Suprapubic skin (tissue), 4 donors: Measurements from ENCODE around the gene KRT9. TPM values are rescaled to one million over a fixed set of nuclear protein-coding genes. Genes with fewer than 3 reads are reported as not detected.

Experiments used
- DNase-seq, 2 donors: peaks; one replicate each; pipeline ENCODE4 v3.0.0-alpha.2; 2019; ENCODE audit warnings: low spot score in 2 of 2
- H3K27ac ChIP-seq: fragments of 200-600 bp; sonication (generic); one replicate; pipeline ENCODE4 v1.5.1; 2019
- H3K27me3 ChIP-seq: fragments of 200-600 bp; sonication (generic); one replicate; pipeline ENCODE4 v1.5.1; 2019
- H3K36me3 ChIP-seq: fragments of 200-600 bp; sonication (generic); one replicate; pipeline ENCODE4 v1.5.1; 2019
- H3K4me1 ChIP-seq: fragments of 200-600 bp; sonication (generic); one replicate; pipeline ENCODE4 v1.5.1; 2019
- H3K4me3 ChIP-seq: fragments of 200-600 bp; sonication (generic); one replicate; pipeline ENCODE4 v1.5.1; 2019; ENCODE audit warnings: mild to moderate bottlenecking
- H3K9me3 ChIP-seq: fragments of 200-600 bp; sonication (generic); one replicate; pipeline ENCODE4 v1.5.1; 2019
- EP300 ChIP-seq: sonication (generic); formaldehyde crosslinking; IDR thresholded peaks from one replicate; pipeline ENCODE4 v1.6.1; 2017; ENCODE audit warnings: antibody characterized with exemption
- POLR2A ChIP-seq, 2 donors: fragments of 450-650 bp; IDR thresholded peaks; one replicate each; pipeline ENCODE4 v1.6.1; 2017; ENCODE audit warnings: antibody characterized with exemption in 2 of 2, mild to moderate bottlenecking in 2 of 2, moderate library complexity in 2 of 2
- POLR2AphosphoS5 ChIP-seq, 3 donors: sonication (generic); formaldehyde crosslinking; IDR thresholded peaks; one replicate each; pipeline ENCODE4 v1.6.1; 2017; ENCODE audit warnings: antibody characterized with exemption in 3 of 3
- WGBS: methylation state at CpG from one replicate; pipeline ENCODE4 v1.1.5; 2018; 5-methylcytosine and 5-hydroxymethylcytosine counted together
- total RNA-seq, 4 donors: library from RNA; depleted of rRNA; stranded (reverse); fragments of >200 nt; gene quantifications; one replicate each; pipeline ENCODE4 v1.1.0, GENCODE V29; 2016
- TF ChIP-seq, protein P1 (sequence below), 2 donors: fragments of 200-600 bp in 1 of 2; fragments of 450-650 bp in 1 of 2; sonication (generic) in 1 of 2; IDR thresholded peaks; one replicate each; pipeline ENCODE4 v1.5.1; 2016 to 2019; ENCODE audit warnings: antibody characterized with exemption in 2 of 2, mild to moderate bottlenecking in 1 of 2, moderate library complexity in 1 of 2

The KRT9 gene
- total RNA-seq, 4 donors from 2014 or later: 0.68 to 1.6 (median 0.82) TPM

DNA sequence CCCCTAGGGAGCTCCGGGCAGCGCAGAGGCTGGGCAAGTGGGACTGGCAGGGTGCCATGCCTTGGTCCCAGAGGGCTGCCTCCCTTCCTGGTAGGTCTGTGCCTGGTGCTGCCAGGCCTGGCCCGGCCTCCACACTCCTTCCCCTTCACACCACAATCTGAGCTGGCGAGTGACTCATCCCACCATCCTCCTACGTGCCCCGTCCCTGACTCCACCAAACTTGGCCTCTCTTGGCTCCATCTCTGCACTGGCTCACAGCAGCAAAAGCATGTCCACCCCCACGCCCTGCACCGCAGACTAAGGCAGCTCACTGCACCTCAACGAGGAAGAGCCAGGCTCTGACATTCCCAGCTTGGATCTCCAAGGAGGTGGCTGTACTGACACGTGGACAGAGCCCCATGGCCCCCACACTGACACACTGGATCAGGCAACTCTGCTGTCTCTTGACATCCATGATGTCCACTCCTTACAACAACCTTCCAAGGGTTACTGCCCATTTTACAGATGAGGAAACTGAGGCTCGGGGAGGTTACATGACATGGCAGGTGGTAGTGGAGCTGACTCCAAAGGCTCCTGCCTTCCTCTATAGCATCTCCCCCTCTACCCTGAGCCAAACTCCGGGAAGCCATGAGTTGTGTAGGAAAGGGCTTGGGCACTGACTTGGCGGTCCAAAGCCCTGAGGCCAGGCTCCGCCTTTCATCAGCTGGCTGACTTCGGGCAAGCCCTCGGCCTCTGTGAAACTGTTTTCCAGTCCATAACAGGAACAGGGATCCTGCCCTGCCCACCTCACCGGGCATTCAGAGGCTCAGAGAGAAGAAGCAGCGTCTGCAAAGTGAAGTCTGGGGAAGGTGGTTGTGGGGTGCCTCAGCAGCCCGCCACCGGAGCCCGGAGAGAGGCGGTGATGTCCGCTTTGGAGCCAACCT is 23.7 kb downstream of the KRT9 start:
- Histone ChIP-seq H3K27me3 (no peaks in the 10 kb centered on the region), H3K9me3 (no peaks in the 10 kb centered on the region), H3K4me1 (peaks cover 24% of the 10 kb centered on the region), H3K36me3 (no peaks in the 10 kb centered on the region), H3K27ac (peak overlapping the region; percentile 80), H3K4me3 (peak overlapping the region; percentile 33)
- TF ChIP-seq POLR2AphosphoS5 (IDR thresholded peaks at IDR 0.05): peak in 1 of 3 donors; percentile 7
- no peak for TF ChIP-seq POLR2A (IDR thresholded peaks at IDR 0.05)
- TF ChIP-seq EP300: no peak
- WGBS: 18% methylated on average over 19 of the region's 23 CpGs
- DNase-seq: no peak

DNA sequence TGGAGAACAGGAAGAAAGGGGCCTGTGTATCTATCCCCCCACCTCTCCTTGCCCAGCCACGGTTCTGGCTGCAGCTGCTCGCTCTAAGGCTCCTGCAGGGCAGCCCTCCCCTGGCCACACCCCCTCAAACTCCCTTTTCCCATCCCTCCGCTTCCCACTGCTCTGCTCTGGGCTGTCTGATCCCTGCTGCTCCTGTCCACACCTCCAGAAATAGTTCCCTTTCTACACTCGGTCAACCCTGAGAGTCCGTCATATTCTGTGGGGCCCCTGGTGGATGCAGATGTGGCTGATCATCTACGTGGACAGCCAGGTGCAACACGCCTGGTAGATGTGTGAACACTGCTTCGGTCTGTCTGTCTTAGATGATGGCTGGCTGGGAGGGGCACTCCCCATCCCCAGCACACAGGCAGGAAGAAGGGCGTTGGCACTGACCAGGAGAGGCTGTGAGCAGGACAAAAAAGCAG is 24.4 kb downstream of the KRT9 start:
- no peaks in the 10 kb centered on the region for H3K27me3 ChIP-seq
- H3K4me1 ChIP-seq: peaks cover 24% of the 10 kb centered on the region
- H3K4me3 ChIP-seq: no peak overlapping the region
- 78% methylated on average over 7 of the region's 9 CpGs for WGBS
- no peaks in the 10 kb centered on the region for H3K9me3 ChIP-seq
- DNase-seq: no peak
- H3K36me3 ChIP-seq: no peaks in the 10 kb centered on the region
- H3K27ac ChIP-seq: peak overlapping the region; percentile 80
- TF ChIP-seq, protein P1, sequence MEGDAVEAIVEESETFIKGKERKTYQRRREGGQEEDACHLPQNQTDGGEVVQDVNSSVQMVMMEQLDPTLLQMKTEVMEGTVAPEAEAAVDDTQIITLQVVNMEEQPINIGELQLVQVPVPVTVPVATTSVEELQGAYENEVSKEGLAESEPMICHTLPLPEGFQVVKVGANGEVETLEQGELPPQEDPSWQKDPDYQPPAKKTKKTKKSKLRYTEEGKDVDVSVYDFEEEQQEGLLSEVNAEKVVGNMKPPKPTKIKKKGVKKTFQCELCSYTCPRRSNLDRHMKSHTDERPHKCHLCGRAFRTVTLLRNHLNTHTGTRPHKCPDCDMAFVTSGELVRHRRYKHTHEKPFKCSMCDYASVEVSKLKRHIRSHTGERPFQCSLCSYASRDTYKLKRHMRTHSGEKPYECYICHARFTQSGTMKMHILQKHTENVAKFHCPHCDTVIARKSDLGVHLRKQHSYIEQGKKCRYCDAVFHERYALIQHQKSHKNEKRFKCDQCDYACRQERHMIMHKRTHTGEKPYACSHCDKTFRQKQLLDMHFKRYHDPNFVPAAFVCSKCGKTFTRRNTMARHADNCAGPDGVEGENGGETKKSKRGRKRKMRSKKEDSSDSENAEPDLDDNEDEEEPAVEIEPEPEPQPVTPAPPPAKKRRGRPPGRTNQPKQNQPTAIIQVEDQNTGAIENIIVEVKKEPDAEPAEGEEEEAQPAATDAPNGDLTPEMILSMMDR (IDR thresholded peaks at IDR 0.05): no peak
- TF ChIP-seq POLR2A (IDR thresholded peaks at IDR 0.05) (no peak), EP300 (no peak), POLR2AphosphoS5 (IDR thresholded peaks at IDR 0.05) (no peak)

DNA sequence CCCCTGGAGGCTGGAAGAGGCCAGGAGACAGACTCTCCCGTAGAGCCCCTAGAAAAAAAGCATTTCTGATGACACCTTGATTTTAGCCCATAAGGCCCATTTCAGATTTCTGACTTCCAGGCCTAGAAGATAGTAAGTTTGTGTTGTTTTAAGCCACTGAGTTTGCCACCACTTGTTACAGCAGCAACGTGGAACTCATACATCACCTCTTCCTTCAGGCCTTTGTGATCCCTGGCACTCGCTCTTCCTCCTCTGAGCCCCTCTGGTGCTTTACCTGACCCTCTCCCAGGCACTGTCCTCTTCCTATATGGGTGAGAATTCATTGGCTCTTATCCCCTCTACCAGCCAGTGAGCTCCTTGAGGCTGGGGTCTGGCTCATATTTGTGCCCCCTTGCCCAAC is 25.0 kb downstream of the KRT9 start:
- Histone ChIP-seq H3K4me3 (no peak overlapping the region), H3K4me1 (peaks cover 24% of the 10 kb centered on the region), H3K9me3 (no peaks in the 10 kb centered on the region), H3K36me3 (no peaks in the 10 kb centered on the region), H3K27me3 (no peaks in the 10 kb centered on the region), H3K27ac (no peak overlapping the region)
- no peak for DNase-seq
- 100% methylated on average over 3 of the region's 3 CpGs for WGBS
- TF ChIP-seq EP300 (no peak), POLR2A (IDR thresholded peaks at IDR 0.05) (no peak), POLR2AphosphoS5 (IDR thresholded peaks at IDR 0.05) (no peak)
- TF ChIP-seq, protein P1 (IDR thresholded peaks at IDR 0.05): no peak

DNA sequence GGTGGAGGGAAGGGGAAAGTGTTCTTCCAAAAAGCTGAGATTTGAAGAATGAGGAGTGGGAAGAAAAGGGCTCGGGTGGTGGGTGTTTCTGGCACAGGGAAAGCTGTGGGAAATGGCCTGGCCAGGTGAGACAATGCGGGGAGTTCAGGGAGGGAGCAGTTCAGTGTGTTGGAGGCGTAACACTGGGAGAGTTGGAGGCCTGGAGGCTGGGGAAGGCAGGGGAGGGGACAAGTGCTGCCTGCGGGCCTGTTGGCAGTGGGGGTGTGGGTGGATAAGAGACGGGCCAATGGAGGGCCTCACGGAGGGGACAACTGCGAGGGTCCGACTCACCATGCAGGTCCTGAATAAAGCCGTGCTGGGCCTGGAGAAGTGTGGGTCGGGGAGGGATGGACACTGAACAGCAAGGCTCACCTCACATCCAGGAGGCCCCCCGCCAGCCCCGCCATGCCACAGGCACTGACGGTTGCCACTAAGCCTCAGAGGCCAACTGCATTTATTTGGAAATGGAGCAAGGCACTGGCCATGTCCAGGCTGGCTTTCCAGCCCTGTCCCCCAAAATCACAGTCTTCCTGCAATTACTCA is 25.9 kb downstream of the KRT9 start:
- Histone ChIP-seq H3K4me1 (peaks cover 24% of the 10 kb centered on the region), H3K4me3 (no peak overlapping the region), H3K27me3 (no peaks in the 10 kb centered on the region), H3K9me3 (no peaks in the 10 kb centered on the region), H3K36me3 (no peaks in the 10 kb centered on the region), H3K27ac (no peak overlapping the region)
- DNase-seq: no peak
- TF ChIP-seq EP300 (no peak), POLR2A (IDR thresholded peaks at IDR 0.05) (no peak), POLR2AphosphoS5 (IDR thresholded peaks at IDR 0.05) (no peak)
- TF ChIP-seq, protein P1 (IDR thresholded peaks at IDR 0.05): no peak
- WGBS: 81% methylated on average over 13 of the region's 13 CpGs

DNA sequence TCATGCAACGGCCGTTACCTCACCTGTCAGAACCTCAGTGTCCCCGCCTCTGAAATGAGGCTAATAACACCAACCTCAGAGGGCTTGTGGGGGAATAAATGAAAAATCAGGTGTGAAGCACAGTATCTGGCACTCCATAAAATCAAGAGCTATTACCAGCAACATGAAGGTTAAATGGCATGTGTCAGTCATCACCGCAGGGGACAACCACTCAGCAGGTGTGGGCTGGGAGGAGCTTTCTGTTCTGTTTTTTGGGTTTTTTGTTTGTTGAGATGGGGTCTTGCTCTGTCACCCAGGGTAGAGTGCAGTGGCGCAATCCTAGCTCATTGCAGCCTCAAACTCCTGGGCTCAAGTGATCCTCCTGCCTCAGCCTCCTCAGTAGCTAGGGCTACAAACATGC is 26.9 kb downstream of the KRT9 start:
- H3K4me3 ChIP-seq: no peak overlapping the region
- 100% methylated on average over 1 of the region's 5 CpGs for WGBS
- H3K27me3 ChIP-seq: no peaks in the 10 kb centered on the region
- H3K9me3 ChIP-seq: no peaks in the 10 kb centered on the region
- DNase-seq: no peak
- no peak overlapping the region for H3K27ac ChIP-seq
- no peaks in the 10 kb centered on the region for H3K36me3 ChIP-seq
- no peak for TF ChIP-seq POLR2A (IDR thresholded peaks at IDR 0.05)
- TF ChIP-seq EP300: no peak
- no peak for TF ChIP-seq POLR2AphosphoS5 (IDR thresholded peaks at IDR 0.05)
- TF ChIP-seq, protein P1 (IDR thresholded peaks at IDR 0.05): no peak
- H3K4me1 ChIP-seq: peaks cover 24% of the 10 kb centered on the region
